Memory B cell (primary cell): ENCODE data around the gene NME2.

Experiments
- ATAC-seq: fragments of 150-1000 bp; cut with Tn5 transposase; 2 replicates; pipeline ENCODE4 v1.10.0; 2021; ENCODE audit warnings: low read depth, mild to moderate bottlenecking, moderate library complexity
- DNase-seq, 2 donors: peaks; one replicate each; pipeline ENCODE4 v3.0.0; 2022; ENCODE audit warnings: low spot score in 2 of 2
- H3K27ac Mint-ChIP-seq: one replicate; pipeline ENCODE4 v1.8.0; 2022; ENCODE audit warnings: mild to moderate bottlenecking, moderate library complexity, mixed read lengths
- H3K27me3 Mint-ChIP-seq: one replicate; pipeline ENCODE4 v1.8.0; 2022; ENCODE audit warnings: mixed read lengths
- H3K36me3 Mint-ChIP-seq: one replicate; pipeline ENCODE4 v1.8.0; 2022; ENCODE audit warnings: mild to moderate bottlenecking, mixed read lengths
- H3K4me1 Mint-ChIP-seq: one replicate; pipeline ENCODE4 v1.8.0; 2022; ENCODE audit warnings: mixed read lengths
- H3K4me3 Mint-ChIP-seq: one replicate; pipeline ENCODE4 v1.8.0; 2022; ENCODE audit warnings: mild to moderate bottlenecking, moderate library complexity, mixed read lengths
- H3K9me3 Mint-ChIP-seq: one replicate; pipeline ENCODE4 v1.8.0; 2022; ENCODE audit warnings: mixed read lengths

NME2 gene

GRCh38 chr17:51200846-51201245 lies 34.6 kb downstream of the NME2 start:
- H3K27me3 Mint-ChIP-seq: no peaks in the 10 kb centered on the region
- no peaks in the 10 kb centered on the region for H3K4me1 Mint-ChIP-seq
- DNase-seq: no peak
- no peak for ATAC-seq
- H3K9me3 Mint-ChIP-seq: no peaks in the 10 kb centered on the region
- no peak overlapping the region for H3K27ac Mint-ChIP-seq
- H3K4me3 Mint-ChIP-seq: no peak overlapping the region
- H3K36me3 Mint-ChIP-seq: peaks cover 29% of the 10 kb centered on the region

GRCh38 chr17:51203838-51204237 lies 37.6 kb downstream of the NME2 start:
- no peak for DNase-seq
- Mint-ChIP-seq H3K27ac (peak overlapping the region; percentile 40), H3K27me3 (no peaks in the 10 kb centered on the region), H3K36me3 (peaks cover 21% of the 10 kb centered on the region), H3K9me3 (no peaks in the 10 kb centered on the region), H3K4me1 (no peaks in the 10 kb centered on the region), H3K4me3 (no peak overlapping the region)
- ATAC-seq: no peak

DNA sequence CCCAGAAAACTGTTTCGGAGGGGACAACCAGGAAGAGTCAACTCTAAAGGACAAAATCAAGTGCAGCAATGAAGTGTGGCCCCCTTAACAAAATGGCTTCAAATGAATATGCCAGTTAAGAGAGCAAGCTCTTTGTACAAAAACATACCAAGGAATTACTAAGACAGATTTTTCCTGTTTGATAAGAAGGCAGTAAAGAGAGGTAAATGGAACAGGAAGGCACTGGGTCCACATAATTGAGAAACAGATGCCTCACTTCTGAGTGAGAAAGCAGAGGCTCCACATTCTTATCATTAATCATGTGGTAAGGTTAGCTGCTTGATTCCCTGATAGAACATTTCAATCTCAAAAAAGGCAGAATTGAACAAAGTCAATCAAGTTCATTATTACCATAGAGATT lies 48.7 kb downstream of the NME2 start:
- DNase-seq: no peak
- no peaks in the 10 kb centered on the region for H3K9me3 Mint-ChIP-seq
- no peak overlapping the region for H3K4me3 Mint-ChIP-seq
- peaks cover 24% of the 10 kb centered on the region for H3K36me3 Mint-ChIP-seq
- no peak for ATAC-seq
- H3K4me1 Mint-ChIP-seq: no peaks in the 10 kb centered on the region
- H3K27ac Mint-ChIP-seq: peak overlapping the region; percentile 14
- H3K27me3 Mint-ChIP-seq: no peaks in the 10 kb centered on the region

GRCh38 chr17:51217946-51218345 lies 51.7 kb downstream of the NME2 start:
- peak overlapping the region; percentile 62 for H3K27ac Mint-ChIP-seq

DNA sequence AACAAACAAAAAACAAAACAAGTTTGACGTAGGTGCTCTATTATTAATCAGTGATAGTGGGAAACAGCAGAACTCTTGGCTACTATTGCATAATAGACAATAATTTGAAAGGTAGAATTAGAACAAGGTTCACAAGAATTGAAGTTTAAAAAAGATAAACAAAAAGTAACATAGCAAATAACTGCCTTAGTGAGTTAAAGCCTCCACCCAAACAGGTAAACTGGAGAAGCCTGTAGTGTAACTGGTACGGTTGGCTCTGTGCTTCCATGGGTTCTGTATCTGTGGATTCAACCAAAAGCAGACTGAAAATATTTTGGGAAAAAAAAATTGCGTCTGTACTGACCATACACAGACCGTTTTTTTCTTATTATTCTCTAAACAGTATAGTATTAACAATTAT lies 55.1 kb downstream of the NME2 start:
- no peaks in the 10 kb centered on the region for H3K9me3 Mint-ChIP-seq
- H3K4me1 Mint-ChIP-seq: peaks cover 13% of the 10 kb centered on the region
- no peaks in the 10 kb centered on the region for H3K27me3 Mint-ChIP-seq
- DNase-seq (no peak), ATAC-seq (no peak)
- H3K36me3 Mint-ChIP-seq: peaks cover 28% of the 10 kb centered on the region
- H3K4me3 Mint-ChIP-seq: no peak overlapping the region
- H3K27ac Mint-ChIP-seq: no peak overlapping the region

More at GRCh38 chr17:51217946-51218345, 51.7 kb downstream of the NME2 start:
- no peaks in the 10 kb centered on the region for H3K4me1 Mint-ChIP-seq
- H3K9me3 Mint-ChIP-seq: no peaks in the 10 kb centered on the region
- H3K4me3 Mint-ChIP-seq: no peak overlapping the region
- H3K36me3 Mint-ChIP-seq: peaks cover 30% of the 10 kb centered on the region
- no peak for DNase-seq
- H3K27me3 Mint-ChIP-seq: no peaks in the 10 kb centered on the region
- ATAC-seq: no peak
